Ovary (tissue), 3 donors: Measurements from ENCODE around the gene NUCB1.

Experiments
- EP300 ChIP-seq: sonication (generic); formaldehyde crosslinking; IDR thresholded peaks from one replicate; pipeline ENCODE4 v1.6.1; 2017; ENCODE audit warnings: antibody characterized with exemption
- POLR2A ChIP-seq: fragments of 450-650 bp; IDR thresholded peaks from one replicate; pipeline ENCODE4 v1.6.1; 2017; ENCODE audit warnings: antibody characterized with exemption, mild to moderate bottlenecking, moderate library complexity
- TF ChIP-seq, protein P1 (sequence below), 3 donors: fragments of 450-650 bp in 2 of 3; fragments of 200-600 bp in 1 of 3; IDR thresholded peaks; one replicate each; pipeline versions ENCODE4 v1.5.1 to v1.8.0; 2016 to 2022; ENCODE audit warnings: antibody characterized with exemption in 3 of 3, mild to moderate bottlenecking in 1 of 3
- donor health status: DM: no; HTN: no; CAD: no.

DNA sequence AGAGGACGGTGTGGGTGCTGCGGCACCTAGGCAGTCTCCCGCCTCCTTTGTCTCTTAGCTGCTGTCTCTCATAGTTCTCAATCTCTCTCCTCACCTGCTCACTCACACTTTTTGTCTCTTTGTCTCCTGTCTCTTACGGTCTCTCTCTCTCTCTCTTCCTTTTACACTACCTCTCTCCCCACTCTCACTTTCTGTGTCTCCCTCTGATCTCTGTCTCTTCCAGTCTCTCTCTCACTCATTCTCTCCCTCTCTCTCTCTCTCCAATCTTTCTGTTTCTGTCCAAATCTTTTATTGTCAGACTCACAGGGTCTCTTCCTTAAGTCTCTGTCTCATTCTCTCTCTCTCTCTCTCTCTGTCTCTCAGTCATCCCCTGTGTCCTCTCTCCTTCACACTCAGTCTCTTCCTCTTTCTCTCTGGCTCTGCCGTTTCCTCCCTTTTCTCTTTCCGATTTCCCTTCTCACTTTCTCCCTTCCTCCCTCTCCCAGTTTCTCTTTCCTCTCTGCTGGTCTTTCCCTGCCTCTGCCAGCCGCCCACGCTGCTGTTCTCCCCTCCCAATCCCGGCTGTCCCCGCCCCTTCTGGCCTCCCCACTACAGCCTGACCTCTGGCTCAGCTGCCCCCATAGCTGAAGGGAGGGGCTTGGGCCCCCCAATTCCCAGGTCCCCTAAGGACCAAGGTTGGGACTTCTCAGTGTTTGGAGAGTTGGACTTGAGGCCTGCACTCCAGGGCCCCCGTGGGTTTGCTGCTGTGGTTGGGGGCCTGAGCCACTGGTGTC, 31.8 kb upstream of the NUCB1 start, which contains the start of gene PLEKHA4:
- TF ChIP-seq, protein P1, sequence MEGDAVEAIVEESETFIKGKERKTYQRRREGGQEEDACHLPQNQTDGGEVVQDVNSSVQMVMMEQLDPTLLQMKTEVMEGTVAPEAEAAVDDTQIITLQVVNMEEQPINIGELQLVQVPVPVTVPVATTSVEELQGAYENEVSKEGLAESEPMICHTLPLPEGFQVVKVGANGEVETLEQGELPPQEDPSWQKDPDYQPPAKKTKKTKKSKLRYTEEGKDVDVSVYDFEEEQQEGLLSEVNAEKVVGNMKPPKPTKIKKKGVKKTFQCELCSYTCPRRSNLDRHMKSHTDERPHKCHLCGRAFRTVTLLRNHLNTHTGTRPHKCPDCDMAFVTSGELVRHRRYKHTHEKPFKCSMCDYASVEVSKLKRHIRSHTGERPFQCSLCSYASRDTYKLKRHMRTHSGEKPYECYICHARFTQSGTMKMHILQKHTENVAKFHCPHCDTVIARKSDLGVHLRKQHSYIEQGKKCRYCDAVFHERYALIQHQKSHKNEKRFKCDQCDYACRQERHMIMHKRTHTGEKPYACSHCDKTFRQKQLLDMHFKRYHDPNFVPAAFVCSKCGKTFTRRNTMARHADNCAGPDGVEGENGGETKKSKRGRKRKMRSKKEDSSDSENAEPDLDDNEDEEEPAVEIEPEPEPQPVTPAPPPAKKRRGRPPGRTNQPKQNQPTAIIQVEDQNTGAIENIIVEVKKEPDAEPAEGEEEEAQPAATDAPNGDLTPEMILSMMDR (IDR thresholded peaks at IDR 0.05) = peak in 1 of 3 donors; percentile 7
- peak; percentile 31 for TF ChIP-seq POLR2A
- TF ChIP-seq EP300 = no peak
